ENCODE data around the gene ZFAND5. TPM values are rescaled to one million over a fixed set of nuclear protein-coding genes. Genes with fewer than 3 reads are reported as not detected.

Gene ZFAND5
- polyA plus RNA-seq, 1 of the 3 experiments (the other 2 are of a cell fraction) = 58.8 TPM

DNA sequence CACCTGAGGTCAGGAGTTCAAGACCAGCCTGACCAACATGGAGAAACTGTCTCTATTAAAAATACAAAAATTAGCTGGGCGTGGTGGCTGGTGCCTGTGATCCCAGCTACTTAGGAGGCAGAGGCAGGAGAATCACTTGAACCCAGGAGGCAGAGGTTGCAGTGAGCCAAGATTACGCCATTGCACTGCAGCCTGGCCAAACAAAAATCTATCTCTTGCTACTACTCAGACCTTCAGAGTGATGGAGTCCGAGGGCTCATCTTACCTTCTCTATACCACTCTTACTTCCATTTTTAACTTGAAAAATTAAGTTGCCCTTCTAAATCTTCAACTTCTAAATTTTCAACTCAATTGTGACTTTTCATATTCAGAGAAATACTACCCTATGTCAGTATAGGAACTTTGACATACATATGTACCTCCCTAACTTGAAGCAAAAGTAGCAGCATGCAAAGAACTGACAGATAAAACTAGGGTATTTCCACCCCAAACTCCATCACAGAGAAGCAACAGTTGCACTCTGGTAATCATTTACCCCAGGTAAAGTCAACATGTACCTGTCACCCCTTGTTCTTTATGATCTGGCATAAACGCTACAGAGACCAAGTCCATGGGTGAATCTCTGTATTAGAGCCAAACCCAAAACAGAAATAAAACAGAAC is 11.4 kb downstream of the ZFAND5 start:
- peaks cover 0 to 12% of the 10 kb centered on the region in 2 experiments; a peak in 1 of 4 replicates for H3K4me1 ChIP-seq (ENCODE audit: control insufficient read depth in 1 of 2, insufficient read depth in 2 of 2, low read depth in 1 of 2, low read length in 1 of 2)
- no peak overlapping the region for H2AFZ ChIP-seq (ENCODE audit: low read depth)
- TF ChIP-seq SMC3 (IDR thresholded peaks at IDR 0.05; ENCODE audit: low read depth, low read length) (no peak), MEF2A (IDR thresholded peaks at IDR 0.05; ENCODE audit: borderline replicate concordance, low read depth) (no peak), RFX5 (IDR thresholded peaks at IDR 0.05; ENCODE audit: low read length) (no peak), FOXM1 (IDR thresholded peaks at IDR 0.05; ENCODE audit: low read depth) (no peak), POLR2AphosphoS5 (IDR thresholded peaks at IDR 0.05; ENCODE audit: low read depth, low read length) (no peak), FOSL2 (IDR thresholded peaks at IDR 0.05; ENCODE audit: borderline replicate concordance, low read depth) (no peak), GABPA (IDR thresholded peaks at IDR 0.05; ENCODE audit: low read depth) (no peak), TEAD4 (IDR thresholded peaks at IDR 0.05; ENCODE audit: borderline replicate concordance, insufficient read depth) (no peak)
- TF ChIP-seq, protein P1, sequence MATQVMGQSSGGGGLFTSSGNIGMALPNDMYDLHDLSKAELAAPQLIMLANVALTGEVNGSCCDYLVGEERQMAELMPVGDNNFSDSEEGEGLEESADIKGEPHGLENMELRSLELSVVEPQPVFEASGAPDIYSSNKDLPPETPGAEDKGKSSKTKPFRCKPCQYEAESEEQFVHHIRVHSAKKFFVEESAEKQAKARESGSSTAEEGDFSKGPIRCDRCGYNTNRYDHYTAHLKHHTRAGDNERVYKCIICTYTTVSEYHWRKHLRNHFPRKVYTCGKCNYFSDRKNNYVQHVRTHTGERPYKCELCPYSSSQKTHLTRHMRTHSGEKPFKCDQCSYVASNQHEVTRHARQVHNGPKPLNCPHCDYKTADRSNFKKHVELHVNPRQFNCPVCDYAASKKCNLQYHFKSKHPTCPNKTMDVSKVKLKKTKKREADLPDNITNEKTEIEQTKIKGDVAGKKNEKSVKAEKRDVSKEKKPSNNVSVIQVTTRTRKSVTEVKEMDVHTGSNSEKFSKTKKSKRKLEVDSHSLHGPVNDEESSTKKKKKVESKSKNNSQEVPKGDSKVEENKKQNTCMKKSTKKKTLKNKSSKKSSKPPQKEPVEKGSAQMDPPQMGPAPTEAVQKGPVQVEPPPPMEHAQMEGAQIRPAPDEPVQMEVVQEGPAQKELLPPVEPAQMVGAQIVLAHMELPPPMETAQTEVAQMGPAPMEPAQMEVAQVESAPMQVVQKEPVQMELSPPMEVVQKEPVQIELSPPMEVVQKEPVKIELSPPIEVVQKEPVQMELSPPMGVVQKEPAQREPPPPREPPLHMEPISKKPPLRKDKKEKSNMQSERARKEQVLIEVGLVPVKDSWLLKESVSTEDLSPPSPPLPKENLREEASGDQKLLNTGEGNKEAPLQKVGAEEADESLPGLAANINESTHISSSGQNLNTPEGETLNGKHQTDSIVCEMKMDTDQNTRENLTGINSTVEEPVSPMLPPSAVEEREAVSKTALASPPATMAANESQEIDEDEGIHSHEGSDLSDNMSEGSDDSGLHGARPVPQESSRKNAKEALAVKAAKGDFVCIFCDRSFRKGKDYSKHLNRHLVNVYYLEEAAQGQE (IDR thresholded peaks at IDR 0.05; ENCODE audit: low read depth, low read length) = no peak
- TF ChIP-seq, protein P2, sequence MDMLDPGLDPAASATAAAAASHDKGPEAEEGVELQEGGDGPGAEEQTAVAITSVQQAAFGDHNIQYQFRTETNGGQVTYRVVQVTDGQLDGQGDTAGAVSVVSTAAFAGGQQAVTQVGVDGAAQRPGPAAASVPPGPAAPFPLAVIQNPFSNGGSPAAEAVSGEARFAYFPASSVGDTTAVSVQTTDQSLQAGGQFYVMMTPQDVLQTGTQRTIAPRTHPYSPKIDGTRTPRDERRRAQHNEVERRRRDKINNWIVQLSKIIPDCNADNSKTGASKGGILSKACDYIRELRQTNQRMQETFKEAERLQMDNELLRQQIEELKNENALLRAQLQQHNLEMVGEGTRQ (IDR thresholded peaks at IDR 0.05; ENCODE audit: borderline replicate concordance, low read depth, low read length) = no peak
- TF ChIP-seq, protein P3, sequence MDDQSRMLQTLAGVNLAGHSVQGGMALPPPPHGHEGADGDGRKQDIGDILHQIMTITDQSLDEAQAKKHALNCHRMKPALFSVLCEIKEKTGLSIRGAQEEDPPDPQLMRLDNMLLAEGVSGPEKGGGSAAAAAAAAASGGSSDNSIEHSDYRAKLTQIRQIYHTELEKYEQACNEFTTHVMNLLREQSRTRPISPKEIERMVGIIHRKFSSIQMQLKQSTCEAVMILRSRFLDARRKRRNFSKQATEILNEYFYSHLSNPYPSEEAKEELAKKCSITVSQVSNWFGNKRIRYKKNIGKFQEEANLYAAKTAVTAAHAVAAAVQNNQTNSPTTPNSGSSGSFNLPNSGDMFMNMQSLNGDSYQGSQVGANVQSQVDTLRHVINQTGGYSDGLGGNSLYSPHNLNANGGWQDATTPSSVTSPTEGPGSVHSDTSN (IDR thresholded peaks at IDR 0.05) = no peak
- TF ChIP-seq, protein P4, sequence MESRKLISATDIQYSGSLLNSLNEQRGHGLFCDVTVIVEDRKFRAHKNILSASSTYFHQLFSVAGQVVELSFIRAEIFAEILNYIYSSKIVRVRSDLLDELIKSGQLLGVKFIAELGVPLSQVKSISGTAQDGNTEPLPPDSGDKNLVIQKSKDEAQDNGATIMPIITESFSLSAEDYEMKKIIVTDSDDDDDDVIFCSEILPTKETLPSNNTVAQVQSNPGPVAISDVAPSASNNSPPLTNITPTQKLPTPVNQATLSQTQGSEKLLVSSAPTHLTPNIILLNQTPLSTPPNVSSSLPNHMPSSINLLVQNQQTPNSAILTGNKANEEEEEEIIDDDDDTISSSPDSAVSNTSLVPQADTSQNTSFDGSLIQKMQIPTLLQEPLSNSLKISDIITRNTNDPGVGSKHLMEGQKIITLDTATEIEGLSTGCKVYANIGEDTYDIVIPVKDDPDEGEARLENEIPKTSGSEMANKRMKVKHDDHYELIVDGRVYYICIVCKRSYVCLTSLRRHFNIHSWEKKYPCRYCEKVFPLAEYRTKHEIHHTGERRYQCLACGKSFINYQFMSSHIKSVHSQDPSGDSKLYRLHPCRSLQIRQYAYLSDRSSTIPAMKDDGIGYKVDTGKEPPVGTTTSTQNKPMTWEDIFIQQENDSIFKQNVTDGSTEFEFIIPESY (IDR thresholded peaks at IDR 0.05; ENCODE audit: borderline replicate concordance, low read depth) = no peak
- ChIA-PET CTCF (no interaction called here), POLR2A (interaction anchor here (1.2 kb wide), 1 partner anchor 12 kb away, joined by 5 read pairs; the partner anchor contains the start of gene ZFAND5)
- peaks cover 54 to 57% of the 10 kb centered on the region in 2 experiments for H3K36me3 ChIP-seq (replicated peaks in 1 of 2; ENCODE audit: control insufficient read depth in 1 of 2, insufficient read depth in 2 of 2, low read length in 1 of 2)
- H3K9me3 ChIP-seq = no peaks in the 10 kb centered on the region
- no peaks in the 10 kb centered on the region for H3K9me2 ChIP-seq
- DNase-seq = no peak
- no peak overlapping the region for H3K27ac ChIP-seq (ENCODE audit: low read depth in 2 of 2, low read length in 1 of 2)
- no peak overlapping the region for H3K4me3 ChIP-seq (ENCODE audit: low read depth in 2 of 2, low read length in 1 of 2)
- 96% methylated on average over 4 of the region's 4 CpGs for WGBS (ENCODE audit: low lambda C conversion rate)
- H3F3A ChIP-seq (replicated peaks; ENCODE audit: insufficient read depth) = peaks cover 34% of the 10 kb centered on the region
- peaks cover 43% of the 10 kb centered on the region for H3K79me2 ChIP-seq (ENCODE audit: insufficient read depth)
- H3K4me2 ChIP-seq = no peak overlapping the region
- no peak overlapping the region for H3K9ac ChIP-seq
- peaks cover 49% of the 10 kb centered on the region for H4K20me1 ChIP-seq (ENCODE audit: insufficient read depth)
- H3K27me3 ChIP-seq (ENCODE audit: insufficient read depth) = no peaks in the 10 kb centered on the region
